ENCODE data around the gene GPX4.
A peak's percentile ranks its signal among the peaks of the same experiment; 100 is the strongest.

GRCh38 chr19:1089126-1089771 lies 14.5 kb upstream of the GPX4 start:
- TF ChIP-seq CTCF (IDR thresholded peaks at IDR 0.05 in 2 of 3, conservative IDR thresholded peaks at IDR 0.05 in 1 of 3; ENCODE audit: control insufficient read depth in 2 of 3, extremely low read depth in 1 of 3, insufficient read depth in 1 of 3, low read depth in 3 of 3, low read length in 3 of 3): no peak
- TF ChIP-seq RELB (IDR thresholded peaks at IDR 0.05; ENCODE audit: low read depth): no peak
- TF ChIP-seq CUX1 (IDR thresholded peaks at IDR 0.05; ENCODE audit: insufficient replicate concordance, low read depth, low read length): no peak
- TF ChIP-seq BMI1 (IDR thresholded peaks at IDR 0.05; ENCODE audit: borderline replicate concordance): no peak
- peak; percentile 63; the same call in 1 of the 2 replicates for TF ChIP-seq POLR2A (IDR thresholded peaks at IDR 0.05; ENCODE audit: low read depth, low read length)
